AG04449 (cell line): ENCODE results near the gene SARDH.

Experiments
- CTCF ChIA-PET: fragments of 350-600 bp; formaldehyde crosslinking; extraction: SDS; loops from one replicate; lab custom pipeline; 2021; ENCODE audit warnings: antibody characterized with exemption; lab: Yijun Ruan, JAX
- POLR2A ChIA-PET: fragments of 400-600, 350-600 bp; formaldehyde crosslinking; extraction: SDS; loops from one replicate; lab custom pipeline; 2020; ENCODE audit warnings: antibody characterized with exemption, inconsistent platforms; lab: Yijun Ruan, JAX
- DNase-seq: peaks from one replicate; pipeline ENCODE4 v3.0.0-alpha.2; 2010; ENCODE audit warnings: low read depth, low spot score
- H3K4me3 ChIP-seq: 2 replicates; pipeline ENCODE4 v1.5.1; 2011; ENCODE audit warnings: low read depth, mild to moderate bottlenecking, control low read depth, low read length
- CTCF ChIP-seq: IDR thresholded peaks from one replicate; pipeline ENCODE4 v1.5.1; 2011; ENCODE audit warnings: mild to moderate bottlenecking, moderate library complexity, low read length, control low read depth, inconsistent platforms; ENCODE audit not compliant: insufficient read depth; ENCODE audit errors: missing control alignments

SARDH gene

GRCh38 chr9:133638711-133639110, 99.4 kb downstream of the SARDH start:
- no peak overlapping the region for H3K4me3 ChIP-seq
- POLR2A ChIA-PET: no interaction called here
- no peak for TF ChIP-seq CTCF
- no peak for DNase-seq
- CTCF ChIA-PET: no interaction called here

GRCh38 chr9:133638076-133638475, 100.1 kb downstream of the SARDH start:
- no peak for TF ChIP-seq CTCF
- no peak overlapping the region for H3K4me3 ChIP-seq
- no peak for DNase-seq
- ChIA-PET POLR2A (no interaction called here), CTCF (no interaction called here)

GRCh38 chr9:133637451-133638055, 100.6 kb downstream of the SARDH start:
- POLR2A ChIA-PET: no interaction called here
- CTCF ChIA-PET: no interaction called here
- no peak overlapping the region for H3K4me3 ChIP-seq
- TF ChIP-seq CTCF: no peak
- no peak for DNase-seq

GRCh38 chr9:133636902-133637301, 101.2 kb downstream of the SARDH start:
- ChIA-PET POLR2A (no interaction called here), CTCF (no interaction called here)
- TF ChIP-seq CTCF: no peak
- DNase-seq: no peak
- no peak overlapping the region for H3K4me3 ChIP-seq

GRCh38 chr9:133635533-133636531, 102.3 kb downstream of the SARDH start, which contains the start of gene DBH:
Gene DBH (plus strand): TSS chr9:133636363. CDS start chr9:133636372, 9 bp downstream.
- ChIA-PET POLR2A (no interaction called here), CTCF (no interaction called here)
- no peak within 1 kb of the TSS for H3K4me3 ChIP-seq
- TF ChIP-seq CTCF: no peak
- DNase-seq: no peak

GRCh38 chr9:133635098-133635497, 103.1 kb downstream of the SARDH start:
- no peak overlapping the region for H3K4me3 ChIP-seq
- DNase-seq: no peak
- ChIA-PET CTCF (no interaction called here), POLR2A (no interaction called here)
- TF ChIP-seq CTCF: no peak
